K562 (cell line): ENCODE results near the gene KISS1R. TPM values are rescaled to one million over a fixed set of nuclear protein-coding genes. Genes with fewer than 3 reads are reported as not detected.
A peak's percentile ranks its signal among the peaks of the same experiment; 100 is the strongest.

Experiments used
- ADNP ChIP-seq: fragments of 200-800 bp; sonication (Bioruptor generic); IDR thresholded peaks from 2 replicates; pipeline ENCODE4 v1.6.1; 2016; ENCODE audit warnings: missing genetic modification characterization, missing compliant biosample characterization
- CEBPB ChIP-seq: fragments of 450-650 bp; IDR thresholded peaks from 2 replicates; pipeline ENCODE4 v1.6.1; 2016; ENCODE audit warnings: missing genetic modification characterization, missing compliant biosample characterization
- CREB3 ChIP-seq: fragments of 450-650 bp; conservative IDR thresholded peaks from 2 replicates; pipeline ENCODE4 v1.6.1; 2016; ENCODE audit warnings: missing genetic modification characterization, low read depth, mild to moderate bottlenecking, missing compliant biosample characterization, moderate library complexity
- CREB3L1 ChIP-seq: fragments of 450-650 bp; IDR thresholded peaks from 2 replicates; pipeline ENCODE4 v1.6.1; 2014; ENCODE audit warnings: low read depth, mild to moderate bottlenecking, moderate library complexity, borderline replicate concordance
- DACH1 ChIP-seq: fragments of 450-650 bp; IDR thresholded peaks from 2 replicates; pipeline ENCODE4 v1.6.1; 2018; ENCODE audit not compliant: partially characterized antibody
- FOXJ2 ChIP-seq: fragments of 200-800 bp; sonication (Bioruptor generic); IDR thresholded peaks from 2 replicates; pipeline ENCODE4 v1.6.1; 2016; ENCODE audit warnings: missing genetic modification characterization, missing compliant biosample characterization
- JUND ChIP-seq, 2 experiments: IDR thresholded peaks; 2 replicates in 1 of 2; 3 replicates in 1 of 2; pipeline ENCODE4 v1.6.1; 2011; ENCODE audit warnings: borderline replicate concordance in 2 of 2, low read depth in 2 of 2, low read length in 2 of 2, improper control_type of control experiment in 1 of 2, missing biosample characterization in 1 of 2, missing genetic modification characterization in 1 of 2, missing genetic modification reagents in 1 of 2
- KDM1A ChIP-seq, 2 experiments: fragments of 450-650 bp; IDR thresholded peaks; 2 replicates each; pipeline ENCODE4 v1.6.1; 2016; ENCODE audit warnings: mild to moderate bottlenecking in 2 of 2
- MAFF ChIP-seq: IDR thresholded peaks from 2 replicates; pipeline ENCODE4 v1.6.1; 2012; ENCODE audit warnings: low read length, improper control_type of control experiment
- NONO ChIP-seq, 2 experiments: fragments of 200-400 bp in 1 of 2; fragments of 450-650 bp in 1 of 2; formaldehyde crosslinking in 1 of 2; IDR thresholded peaks; 2 replicates each; pipeline ENCODE4 v1.6.1; 2017; ENCODE audit warnings: low read depth in 2 of 2, mild to moderate bottlenecking in 2 of 2, moderate library complexity in 2 of 2, low read length in 1 of 2
- PHF20 ChIP-seq: fragments of 450-650 bp; IDR thresholded peaks from 2 replicates; pipeline ENCODE4 v1.6.1; 2018; ENCODE audit not compliant: partially characterized antibody
- PML ChIP-seq: IDR thresholded peaks from 2 replicates; pipeline ENCODE4 v1.6.1; 2012; ENCODE audit warnings: low read length, inconsistent platforms
- POLR2G ChIP-seq: fragments of 200-400 bp; formaldehyde crosslinking; IDR thresholded peaks from 2 replicates; pipeline ENCODE4 v1.6.1; 2017; ENCODE audit warnings: low read depth, mild to moderate bottlenecking, antibody characterized with exemption, low read length, moderate library complexity
- RHOXF2B ChIP-seq: fragments of 250-450 bp; sonication (Bioruptor Pico); conservative IDR thresholded peaks from 2 replicates; pipeline ENCODE4 v1.5.1; 2021
- SP1 ChIP-seq: sonication (generic); formaldehyde crosslinking; IDR thresholded peaks from 2 replicates; pipeline ENCODE4 v1.8.1; 2022; ENCODE audit warnings: mild to moderate bottlenecking, missing genetic modification reagents
- TRIM24 ChIP-seq, 2 experiments: fragments of 450-650 bp; IDR thresholded peaks; 2 replicates each; pipeline ENCODE4 v1.6.1; 2016
- VEZF1 ChIP-seq: fragments of 200-800 bp; sonication (Bioruptor generic); IDR thresholded peaks from 2 replicates; pipeline ENCODE4 v1.6.1; 2017; ENCODE audit warnings: missing genetic modification characterization, missing compliant biosample characterization
- ZBTB9 ChIP-seq: fragments of 450-650 bp; formaldehyde crosslinking; IDR thresholded peaks from 2 replicates; pipeline ENCODE4 v1.4.0; 2020; ENCODE audit warnings: mild to moderate bottlenecking, moderate library complexity
- ZFX ChIP-seq: sonication (generic); formaldehyde crosslinking; IDR thresholded peaks from 2 replicates; pipeline ENCODE4 v1.8.0; 2022; ENCODE audit warnings: mild to moderate bottlenecking, missing genetic modification reagents, moderate library complexity
- ZNF121 ChIP-seq: sonication (generic); formaldehyde crosslinking; conservative IDR thresholded peaks from 2 replicates; pipeline ENCODE4 v1.8.0; 2022; ENCODE audit warnings: missing genetic modification reagents
- ZNF232 ChIP-seq: sonication (generic); formaldehyde crosslinking; IDR thresholded peaks from 2 replicates; pipeline ENCODE4 v1.8.0; 2022; ENCODE audit warnings: mild to moderate bottlenecking, missing genetic modification reagents
- ZNF354B ChIP-seq: fragments of 250-450 bp; sonication (Bioruptor Pico); IDR thresholded peaks from 2 replicates; pipeline ENCODE4 v1.4.0; 2020
- ZNF668 ChIP-seq: fragments of 250-450 bp; sonication (Bioruptor Pico); IDR thresholded peaks from 2 replicates; pipeline ENCODE4 v1.8.0; 2022; ENCODE audit warnings: mild to moderate bottlenecking, inconsistent platforms
- polyA plus RNA-seq, 8 experiments: library from polyadenylated mRNA; depleted of rRNA in 4 of 8; stranded (reverse) in 5 of 8; unstranded in 3 of 8; fragments of >200 nt; fragmentation: Nextera tagmentation in 2 of 8; fragmentation: Illumina TruSeq in 1 of 8; extraction: Ambion mirVana in 2 of 8; extraction: Trizol in 1 of 8; gene quantifications; 2 replicates each; pipeline versions ENCODE4 v1.2.1 to v1.2.3, GENCODE V29; 2011 to 2014; ENCODE audit warnings: inconsistent platforms in 1 of 8, missing spikeins in 1 of 8
- total RNA-seq, 7 experiments: library from RNA; depleted of rRNA in 6 of 7; stranded (reverse); fragments of >200 nt in 6 of 7; fragmentation: Illumina TruSeq in 2 of 7; extraction: Trizol in 2 of 7; gene quantifications; 2 replicates each; pipeline versions ENCODE4 v1.2.1 to v1.2.3, GENCODE V29; 2011 to 2021; ENCODE audit warnings: low replicate concordance in 1 of 7

Gene KISS1R
- total and polyA plus RNA-seq, 9 of the 15 experiments (the other 6 are each of a cell fraction or from before 2014, with no cell fraction given) = 0.37 to 39.4 (median 2.0) TPM

GRCh38 chr19:917323-918151 is at the start of gene KISS1R (continued):
- TF ChIP-seq ZBTB9 (peak; percentile 55; the same call in 1 of the 2 replicates), ZNF121 (peak; percentile 32; the same call in 1 of the 2 replicates), RHOXF2B (0 out of 2 replicates have a peak, but pooled peaks have one; percentile 37), DACH1 (peak; percentile 1), ADNP (tag) (peak; percentile 87), ZNF232 (CRISPR knock-in tag) (0 out of 2 replicates have a peak, but pooled peaks have one; percentile 69), NONO (IDR thresholded peaks at IDR 0.05; ENCODE audit: low read depth in 2 of 2, low read length in 1 of 2) (peak in 1 of 2 experiments; percentile 62; a peak in 2 of 4 replicates), CREB3 (tag) (no peak), MAFF (no peak), ZNF354B (CRISPR knock-in tag) (no peak), VEZF1 (CRISPR knock-in tag) (peak; percentile 88), JUND (IDR thresholded peaks at IDR 0.05; ENCODE audit: borderline replicate concordance, low read depth, low read length) (peak; percentile 51; the same call in 1 of the 2 replicates), JUND (tag; IDR thresholded peaks at IDR 0.05; ENCODE audit: borderline replicate concordance, low read depth, low read length) (no peak; the same call in 2 of the 3 replicates), SP1 (peak; percentile 86; the same call in 1 of the 2 replicates), CEBPB (tag) (no peak), POLR2G (peak; percentile 82), ZNF668 (0 out of 2 replicates have a peak, but pooled peaks have one; percentile 18), PHF20 (peak; percentile 50), PML (peak; percentile 31; the same call in 1 of the 2 replicates), FOXJ2 (tag) (no peak), ZFX (CRISPR knock-in tag) (peak; percentile 90), KDM1A (IDR thresholded peaks at IDR 0.05) (peak; percentile 93 to 94), TRIM24 (IDR thresholded peaks at IDR 0.05) (peak in 1 of 2 experiments; percentile 19; a peak in 1 of 4 replicates), CREB3L1 (peak; percentile 53; the same call in 1 of the 2 replicates)
